K562 (cell line): ENCODE measurements around the gene RPF1. TPM values are rescaled to one million over a fixed set of nuclear protein-coding genes. Genes with fewer than 3 reads are reported as not detected.

Experiments used
- BACH1 ChIP-seq: fragments of 200-800 bp; sonication (Bioruptor generic); IDR thresholded peaks from 2 replicates; pipeline ENCODE4 v1.6.1; 2016; ENCODE audit warnings: missing genetic modification characterization, missing compliant biosample characterization
- CBX8 ChIP-seq: fragments of 200-600 bp; sonication (generic); IDR thresholded peaks from 2 replicates; pipeline ENCODE4 v1.6.1; 2012; ENCODE audit warnings: borderline replicate concordance, mixed run types, low read depth, mild to moderate bottlenecking, moderate library complexity, mixed read lengths, low read length, control low read depth, inconsistent platforms; ENCODE audit not compliant: poor library complexity, severe bottlenecking; ENCODE audit errors: extremely low read depth
- ELF1 ChIP-seq: fragments of 200-800 bp; sonication (Bioruptor generic); IDR thresholded peaks from 2 replicates; pipeline ENCODE4 v1.6.1; 2016; ENCODE audit warnings: missing genetic modification characterization, missing compliant biosample characterization
- ETV1 ChIP-seq: fragments of 450-650 bp; conservative IDR thresholded peaks from 2 replicates; pipeline ENCODE4 v1.6.1; 2016; ENCODE audit warnings: missing genetic modification characterization, control low read depth, low read depth, missing compliant biosample characterization
- GATAD2A ChIP-seq: fragments of 450-650 bp; IDR thresholded peaks from 2 replicates; pipeline ENCODE4 v1.6.1; 2017
- HDAC2 ChIP-seq: fragments of 450-650 bp; IDR thresholded peaks from 2 replicates; pipeline ENCODE4 v1.6.1; 2016; ENCODE audit warnings: mild to moderate bottlenecking
- MCM2 ChIP-seq: fragments of 450-650 bp; IDR thresholded peaks from 2 replicates; pipeline ENCODE4 v1.6.1; 2017; ENCODE audit warnings: low read depth, mild to moderate bottlenecking
- PML ChIP-seq: IDR thresholded peaks from 2 replicates; pipeline ENCODE4 v1.6.1; 2012; ENCODE audit warnings: low read length, inconsistent platforms
- RBM39 ChIP-seq: fragments of 200-400 bp; formaldehyde crosslinking; optimal IDR thresholded peaks from 2 replicates; pipeline ENCODE3; 2018; ENCODE audit warnings: low read depth, low read length
- REST ChIP-seq, 2 experiments: fragments of 450-650 bp; formaldehyde crosslinking in 1 of 2; IDR thresholded peaks; 2 replicates each; pipeline versions ENCODE4 v1.4.0 to v1.6.1; 2014 to 2020; ENCODE audit warnings: mild to moderate bottlenecking in 2 of 2, borderline replicate concordance in 1 of 2, low read depth in 1 of 2
- SRSF9 ChIP-seq: fragments of 200-400 bp; formaldehyde crosslinking; IDR thresholded peaks from 2 replicates; pipeline ENCODE4 v1.6.1; 2017; ENCODE audit warnings: low read depth, low read length, borderline replicate concordance
- STAT5A ChIP-seq: IDR thresholded peaks from 2 replicates; pipeline ENCODE4 v1.6.1; 2012; ENCODE audit warnings: low read length, inconsistent platforms, borderline replicate concordance
- U2AF2 ChIP-seq: fragments of 200-400 bp; formaldehyde crosslinking; optimal IDR thresholded peaks from 2 replicates; pipeline ENCODE3; 2017; ENCODE audit warnings: low read depth, mild to moderate bottlenecking, low read length
- WHSC1 ChIP-seq: IDR thresholded peaks from one replicate; pipeline ENCODE4 v1.6.1; 2012; ENCODE audit warnings: low read length, control low read depth, inconsistent platforms
- ZBTB7A ChIP-seq: IDR thresholded peaks from 2 replicates; pipeline ENCODE4 v1.6.1; 2011; ENCODE audit warnings: low read depth, mild to moderate bottlenecking, low read length, moderate library complexity, borderline replicate concordance; ENCODE audit not compliant: control insufficient read depth
- ZNF121 ChIP-seq: sonication (generic); formaldehyde crosslinking; conservative IDR thresholded peaks from 2 replicates; pipeline ENCODE4 v1.8.0; 2022; ENCODE audit warnings: missing genetic modification reagents
- ZNF277 ChIP-seq: fragments of 250-450 bp; sonication (Bioruptor Pico); IDR thresholded peaks from 2 replicates; pipeline ENCODE4 v1.8.0; 2022; ENCODE audit warnings: inconsistent platforms, mild to moderate bottlenecking, moderate library complexity, borderline replicate concordance
- ZNF408 ChIP-seq: fragments of 250-450 bp; sonication (Bioruptor Pico); IDR thresholded peaks from 2 replicates; pipeline ENCODE4 v1.4.0; 2020; ENCODE audit warnings: low read depth, mild to moderate bottlenecking, moderate library complexity
- ZNF561 ChIP-seq: fragments of 450-650 bp; formaldehyde crosslinking; conservative IDR thresholded peaks from 2 replicates; pipeline ENCODE4 v1.4.0; 2020; ENCODE audit warnings: mild to moderate bottlenecking, moderate library complexity
- ZNF586 ChIP-seq: fragments of 450-650 bp; formaldehyde crosslinking; conservative IDR thresholded peaks from 2 replicates; pipeline ENCODE4 v1.4.0; 2020; ENCODE audit warnings: mild to moderate bottlenecking, moderate library complexity
- ZZZ3 ChIP-seq: fragments of 450-650 bp; IDR thresholded peaks from 2 replicates; pipeline ENCODE4 v1.6.1; 2016; ENCODE audit warnings: antibody characterized with exemption, mild to moderate bottlenecking, moderate library complexity
- polyA plus RNA-seq, 8 experiments: library from polyadenylated mRNA; depleted of rRNA in 4 of 8; stranded (reverse) in 5 of 8; unstranded in 3 of 8; fragments of >200 nt; fragmentation: Nextera tagmentation in 2 of 8; fragmentation: Illumina TruSeq in 1 of 8; extraction: Ambion mirVana in 2 of 8; extraction: Trizol in 1 of 8; gene quantifications; 2 replicates each; pipeline versions ENCODE4 v1.2.1 to v1.2.3, GENCODE V29; 2011 to 2014; ENCODE audit warnings: inconsistent platforms in 1 of 8, missing spikeins in 1 of 8
- total RNA-seq, 7 experiments: library from RNA; depleted of rRNA in 6 of 7; stranded (reverse); fragments of >200 nt in 6 of 7; fragmentation: Illumina TruSeq in 2 of 7; extraction: Trizol in 2 of 7; gene quantifications; 2 replicates each; pipeline versions ENCODE4 v1.2.1 to v1.2.3, GENCODE V29; 2011 to 2021; ENCODE audit warnings: low replicate concordance in 1 of 7

RPF1 gene
- total and polyA plus RNA-seq, 9 of the 15 experiments (the other 6 are each of a cell fraction or from before 2014, with no cell fraction given): 52.4 to 156 (median 90.2) TPM

- TF ChIP-seq CBX8 (no peak), ZZZ3 (no peak), ZNF561 (CRISPR knock-in tag) (no peak), ZBTB7A (no peak), U2AF2 (no peak), ZNF408 (no peak), ELF1 (tag) (peak; percentile 51; the same call in 1 of the 2 replicates), ETV1 (tag) (no peak), ZNF586 (CRISPR knock-in tag) (no peak), ZNF277 (CRISPR knock-in tag) (no peak), STAT5A (no peak), ZNF121 (CRISPR knock-in tag) (no peak), RBM39 (no peak), REST (IDR thresholded peaks at IDR 0.05; ENCODE audit: borderline replicate concordance) (peak; percentile 91), REST (CRISPR knock-in tag; IDR thresholded peaks at IDR 0.05; ENCODE audit: low read depth) (no peak), GATAD2A (no peak), MCM2 (no peak), SRSF9 (no peak), HDAC2 (no peak), BACH1 (no peak), WHSC1 (no peak), PML (no peak)
Observed at GRCh38 chr1:84442256-84442655, 36.8 kb upstream of the RPF1 start (continued).
